Karpas-422 (cell line): ENCODE data around the gene PTPRK. TPM values are rescaled to one million over a fixed set of nuclear protein-coding genes. Genes with fewer than 3 reads are reported as not detected.
"Not testable (repeated sequence)": the region's sequence is repeated elsewhere in the genome, so short reads cannot be mapped to it uniquely, and the experiment has no call there.

Experiments used
- DNase-seq: peaks from one replicate; pipeline ENCODE4 v3.0.0-alpha.2; 2015
- H2AFZ ChIP-seq: fragments of 200-600 bp; sonication (generic); 2 replicates; pipeline ENCODE4 v1.6.1; 2014; ENCODE audit warnings: antibody characterized with exemption, low read length, mixed read lengths
- H3K27ac ChIP-seq: fragments of 200-600 bp; sonication (generic); 2 replicates; pipeline ENCODE4 v1.5.1; 2014; ENCODE audit warnings: mild to moderate bottlenecking, low read length, moderate library complexity
- H3K27me3 ChIP-seq: fragments of 200-600 bp; sonication (generic); 2 replicates; pipeline ENCODE4 v1.6.1; 2014; ENCODE audit warnings: low read length, mixed read lengths
- H3K36me3 ChIP-seq: fragments of 200-600 bp; sonication (generic); 2 replicates; pipeline ENCODE4 v1.6.1; 2014; ENCODE audit warnings: low read length, mixed read lengths; ENCODE audit not compliant: insufficient read depth
- H3K4me1 ChIP-seq: fragments of 200-600 bp; sonication (generic); 2 replicates; pipeline ENCODE4 v1.6.1; 2014; ENCODE audit warnings: mild to moderate bottlenecking, low read length, mixed read lengths
- H3K4me2 ChIP-seq: fragments of 200-600 bp; sonication (generic); 2 replicates; pipeline ENCODE4 v1.6.1; 2014; ENCODE audit warnings: low read length, low read depth, mild to moderate bottlenecking; ENCODE audit not compliant: poor library complexity, severe bottlenecking
- H3K4me3 ChIP-seq: fragments of 200-600 bp; sonication (generic); 2 replicates; pipeline ENCODE4 v1.5.1; 2014; ENCODE audit warnings: mild to moderate bottlenecking, antibody characterized with exemption, low read length, mixed read lengths
- H3K79me2 ChIP-seq: fragments of 200-600 bp; sonication (generic); 2 replicates; pipeline ENCODE4 v1.6.1; 2014; ENCODE audit warnings: mild to moderate bottlenecking, low read length, mixed read lengths
- H3K9ac ChIP-seq: fragments of 200-600 bp; sonication (generic); 2 replicates; pipeline ENCODE4 v1.6.0; 2014; ENCODE audit warnings: low read length
- H3K9me2 ChIP-seq: fragments of 200-600 bp; sonication (generic), shearing (Covaris generic); replicated peaks from 2 replicates; pipeline ENCODE4 v1.6.0; 2014; ENCODE audit warnings: mild to moderate bottlenecking, low read length, moderate library complexity; ENCODE audit not compliant: insufficient read depth
- H3K9me3 ChIP-seq: fragments of 300-700, 200-600 bp; sonication (generic); 2 replicates; pipeline ENCODE4 v1.6.1; 2014; ENCODE audit warnings: low read length, mixed read lengths
- H4K20me1 ChIP-seq: fragments of 200-600 bp; sonication (generic); 2 replicates; pipeline ENCODE4 v1.6.1; 2014; ENCODE audit warnings: mild to moderate bottlenecking, antibody characterized with exemption, low read length, low read depth; ENCODE audit not compliant: insufficient read depth
- total RNA-seq: library from RNA; depleted of rRNA; stranded (reverse); fragments of >200 nt; shearing (Covaris generic); gene quantifications from 2 replicates; pipeline ENCODE4 v1.2.3, GENCODE V29; 2014; ENCODE audit warnings: low replicate concordance

The PTPRK gene
- total RNA-seq, 1 experiment from 2014 or later: 0.04 TPM

- H3K4me1 ChIP-seq: no peaks in the 10 kb centered on the region
- no peak overlapping the region for H2AFZ ChIP-seq
- H3K4me3 ChIP-seq: no peak overlapping the region
- no peaks in the 10 kb centered on the region for H4K20me1 ChIP-seq
- no peak for DNase-seq
- peaks cover 3% of the 10 kb centered on the region; the same call in 1 of the 2 replicates for H3K9me3 ChIP-seq
- no peak overlapping the region for H3K9ac ChIP-seq
- H3K27ac ChIP-seq: no peak overlapping the region
- H3K79me2 ChIP-seq: no peaks in the 10 kb centered on the region
- H3K36me3 ChIP-seq: no peaks in the 10 kb centered on the region
- no peak overlapping the region for H3K4me2 ChIP-seq
- no peaks in the 10 kb centered on the region for H3K9me2 ChIP-seq
- no peaks in the 10 kb centered on the region for H3K27me3 ChIP-seq
Measured at GRCh38 chr6:128491610-128492206, 28.7 kb downstream of the PTPRK start.

DNA sequence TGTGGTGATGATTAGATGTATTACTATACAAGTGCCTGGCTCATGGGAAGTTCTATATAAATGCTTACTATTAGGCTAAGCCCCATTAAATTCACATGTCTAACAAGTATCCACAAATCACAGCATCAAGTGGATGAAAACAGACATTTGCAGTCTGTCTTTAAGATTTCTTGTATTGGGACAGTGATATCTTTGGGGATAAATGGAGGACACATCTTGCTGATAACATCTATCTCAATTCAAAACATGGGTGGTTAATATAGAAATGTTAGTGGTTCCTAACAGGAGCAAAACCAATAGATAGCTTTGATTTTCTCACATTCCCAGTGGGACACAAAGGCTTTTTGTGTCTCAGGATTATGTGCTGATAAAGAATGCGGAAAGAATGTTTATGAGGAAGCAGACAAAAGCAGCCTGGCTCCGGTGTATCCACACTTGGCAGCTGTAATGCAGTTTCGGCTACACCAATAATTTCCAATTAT, 29.3 kb downstream of the PTPRK start:
- no peak for DNase-seq
- H3K9me2 ChIP-seq: no peaks in the 10 kb centered on the region
- no peak overlapping the region for H3K4me3 ChIP-seq
- H3K4me1 ChIP-seq: no peaks in the 10 kb centered on the region
- H4K20me1 ChIP-seq: no peaks in the 10 kb centered on the region
- H3K9me3 ChIP-seq: peaks cover 3% of the 10 kb centered on the region; the same call in 1 of the 2 replicates
- H3K27me3 ChIP-seq: no peaks in the 10 kb centered on the region
- no peak overlapping the region for H3K9ac ChIP-seq
- H3K36me3 ChIP-seq: no peaks in the 10 kb centered on the region
- no peak overlapping the region for H3K4me2 ChIP-seq
- no peak overlapping the region for H2AFZ ChIP-seq
- no peak overlapping the region for H3K27ac ChIP-seq
- H3K79me2 ChIP-seq: no peaks in the 10 kb centered on the region

DNA sequence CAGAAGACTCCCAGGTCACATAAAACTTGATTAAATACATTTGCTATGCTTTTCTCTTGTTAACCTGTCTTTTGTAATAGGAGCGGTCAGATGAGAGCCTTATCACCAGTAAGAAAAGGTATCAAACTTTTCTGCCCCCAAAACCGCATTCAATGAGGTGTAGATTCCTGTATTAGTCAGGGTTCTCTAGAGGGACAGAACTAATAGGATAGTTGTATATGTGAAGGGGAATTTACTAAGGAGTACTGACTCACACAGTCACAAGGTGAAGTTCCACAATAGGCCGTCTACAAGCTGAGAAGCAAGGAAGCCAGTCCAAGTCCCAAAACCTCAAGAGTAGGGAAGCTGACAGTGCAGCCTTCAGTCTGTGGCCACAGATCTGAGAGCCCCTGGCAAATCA, 32.7 kb downstream of the PTPRK start:
- no peaks in the 10 kb centered on the region for H4K20me1 ChIP-seq
- H3K79me2 ChIP-seq: no peaks in the 10 kb centered on the region
- no peak overlapping the region for H3K4me2 ChIP-seq
- H3K27ac ChIP-seq: no peak overlapping the region
- peaks cover 14% of the 10 kb centered on the region; the same call in 1 of the 2 replicates for H3K9me3 ChIP-seq
- H3K36me3 ChIP-seq: no peaks in the 10 kb centered on the region
- H3K27me3 ChIP-seq: no peaks in the 10 kb centered on the region
- H3K4me1 ChIP-seq: no peaks in the 10 kb centered on the region
- no peak overlapping the region for H2AFZ ChIP-seq
- no peak for DNase-seq
- no peak overlapping the region for H3K9ac ChIP-seq
- H3K9me2 ChIP-seq: no peaks in the 10 kb centered on the region
- H3K4me3 ChIP-seq: no peak overlapping the region

DNA sequence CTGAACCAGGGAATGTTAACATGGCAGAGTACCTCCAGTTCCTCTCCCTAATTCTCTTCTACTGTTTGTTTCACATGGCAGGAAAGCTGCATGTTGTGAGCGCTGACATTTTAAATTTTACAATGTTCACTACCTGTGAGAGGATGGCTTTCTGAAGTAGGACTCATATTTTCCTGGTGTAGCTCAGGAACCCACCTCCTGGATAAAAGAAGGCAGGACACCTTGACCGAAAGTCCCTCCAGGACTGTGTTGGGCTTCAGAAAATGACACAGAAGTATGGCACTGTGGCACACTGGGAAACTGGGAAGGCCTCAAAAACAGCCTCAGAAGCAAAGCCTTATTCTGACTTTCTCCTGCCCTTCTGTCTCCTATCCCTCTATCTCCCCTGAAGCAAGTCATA, 33.3 kb downstream of the PTPRK start:
- Histone ChIP-seq H3K79me2 (no peaks in the 10 kb centered on the region), H3K9ac (no peak overlapping the region), H3K27ac (no peak overlapping the region), H3K9me3 (peaks cover 14% of the 10 kb centered on the region; the same call in 1 of the 2 replicates), H3K27me3 (no peaks in the 10 kb centered on the region), H4K20me1 (no peaks in the 10 kb centered on the region), H3K4me2 (no peak overlapping the region), H2AFZ (no peak overlapping the region), H3K36me3 (no peaks in the 10 kb centered on the region), H3K4me3 (no peak overlapping the region), H3K4me1 (no peaks in the 10 kb centered on the region), H3K9me2 (no peaks in the 10 kb centered on the region)
- DNase-seq: no peak

GRCh38 chr6:128486580-128486979, 33.8 kb downstream of the PTPRK start:
- H3K9me3 ChIP-seq: peaks cover 14% of the 10 kb centered on the region; the same call in 1 of the 2 replicates
- not testable (repeated sequence) for H3K79me2 ChIP-seq, H3K36me3 ChIP-seq, H3K4me2 ChIP-seq, H3K27me3 ChIP-seq, H3K27ac ChIP-seq, H3K9me2 ChIP-seq, DNase-seq, H3K4me1 ChIP-seq, H4K20me1 ChIP-seq, H2AFZ ChIP-seq, H3K9ac ChIP-seq, H3K4me3 ChIP-seq

GRCh38 chr6:128483472-128484135, 36.8 kb downstream of the PTPRK start:
- Histone ChIP-seq H3K4me2 (no peak overlapping the region), H4K20me1 (no peaks in the 10 kb centered on the region), H3K4me3 (no peak overlapping the region), H3K27me3 (no peaks in the 10 kb centered on the region), H3K9ac (no peak overlapping the region), H3K9me3 (peaks cover 14% of the 10 kb centered on the region; the same call in 1 of the 2 replicates), H2AFZ (no peak overlapping the region), H3K4me1 (no peaks in the 10 kb centered on the region), H3K9me2 (no peaks in the 10 kb centered on the region), H3K79me2 (no peaks in the 10 kb centered on the region), H3K36me3 (no peaks in the 10 kb centered on the region), H3K27ac (no peak overlapping the region)
- DNase-seq: no peak

- Histone ChIP-seq H3K27ac (no peak overlapping the region), H2AFZ (no peak overlapping the region), H3K79me2 (no peaks in the 10 kb centered on the region)
Measured at GRCh38 chr6:128482642-128483041, 37.8 kb downstream of the PTPRK start.

GRCh38 chr6:128479991-128480390, 40.4 kb downstream of the PTPRK start:
- H3K36me3 ChIP-seq: no peaks in the 10 kb centered on the region
- no peak overlapping the region for H3K4me3 ChIP-seq
- no peak overlapping the region for H3K4me2 ChIP-seq
- H3K9me3 ChIP-seq: peaks cover 15% of the 10 kb centered on the region
- no peaks in the 10 kb centered on the region for H3K79me2 ChIP-seq
- no peaks in the 10 kb centered on the region for H3K27me3 ChIP-seq
- H3K4me1 ChIP-seq: no peaks in the 10 kb centered on the region
- no peak for DNase-seq
- no peaks in the 10 kb centered on the region for H4K20me1 ChIP-seq
- no peak overlapping the region for H3K9ac ChIP-seq
- H3K9me2 ChIP-seq: no peaks in the 10 kb centered on the region
- H2AFZ ChIP-seq: no peak overlapping the region
- H3K27ac ChIP-seq: no peak overlapping the region

More at GRCh38 chr6:128482642-128483041, 37.8 kb downstream of the PTPRK start:
- H3K27me3 ChIP-seq: no peaks in the 10 kb centered on the region
- no peaks in the 10 kb centered on the region for H3K9me2 ChIP-seq
- no peak overlapping the region for H3K9ac ChIP-seq
- no peaks in the 10 kb centered on the region for H3K4me1 ChIP-seq
- H3K36me3 ChIP-seq: no peaks in the 10 kb centered on the region
- H3K4me2 ChIP-seq: no peak overlapping the region
- DNase-seq: no peak
- peaks cover 10% of the 10 kb centered on the region; the same call in 1 of the 2 replicates for H3K9me3 ChIP-seq
- no peaks in the 10 kb centered on the region for H4K20me1 ChIP-seq
- no peak overlapping the region for H3K4me3 ChIP-seq
